ENCODE measurements around the gene TSFM.

DNA sequence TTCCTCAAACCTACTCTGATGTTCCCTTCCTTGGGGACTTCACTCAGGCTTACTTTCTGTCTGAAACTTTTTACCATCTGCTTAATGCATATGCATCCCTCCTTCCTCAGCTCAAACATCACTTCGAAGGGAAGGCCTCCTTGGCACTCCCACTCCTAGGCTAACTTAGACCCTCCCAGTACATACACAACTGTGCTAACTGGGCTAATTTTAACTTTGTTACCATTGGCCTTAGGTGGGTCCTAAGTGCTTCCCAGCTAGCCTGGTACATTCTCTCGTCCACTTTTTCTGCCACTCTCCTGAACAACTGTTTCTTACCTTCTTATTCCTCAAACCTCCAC lies 6.4 kb upstream of the TSFM start:
- no peak for TF ChIP-seq CEBPB (tag; IDR thresholded peaks at IDR 0.05)
- no peak for TF ChIP-seq CREBBP (IDR thresholded peaks at IDR 0.05; ENCODE audit: low read depth, low read length)
- no peak for TF ChIP-seq NFE2L1 (tag; IDR thresholded peaks at IDR 0.05; ENCODE audit: borderline replicate concordance, low read depth)
- no peak for TF ChIP-seq YY1 (IDR thresholded peaks at IDR 0.05; ENCODE audit: borderline replicate concordance in 1 of 3, control insufficient read depth in 1 of 3, extremely low read depth in 1 of 3, insufficient read depth in 3 of 3, insufficient read length in 1 of 3, insufficient replicate concordance in 2 of 3, low read depth in 1 of 3, low read length in 2 of 3)
- TF ChIP-seq TRIM24 (IDR thresholded peaks at IDR 0.05) = no peak
- TF ChIP-seq RAD51 (IDR thresholded peaks at IDR 0.05; ENCODE audit: borderline replicate concordance, low read depth) = no peak
- TF ChIP-seq, protein P1, sequence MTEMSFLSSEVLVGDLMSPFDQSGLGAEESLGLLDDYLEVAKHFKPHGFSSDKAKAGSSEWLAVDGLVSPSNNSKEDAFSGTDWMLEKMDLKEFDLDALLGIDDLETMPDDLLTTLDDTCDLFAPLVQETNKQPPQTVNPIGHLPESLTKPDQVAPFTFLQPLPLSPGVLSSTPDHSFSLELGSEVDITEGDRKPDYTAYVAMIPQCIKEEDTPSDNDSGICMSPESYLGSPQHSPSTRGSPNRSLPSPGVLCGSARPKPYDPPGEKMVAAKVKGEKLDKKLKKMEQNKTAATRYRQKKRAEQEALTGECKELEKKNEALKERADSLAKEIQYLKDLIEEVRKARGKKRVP (CRISPR knock-in tag; IDR thresholded peaks at IDR 0.05) = no peak
- TF ChIP-seq NRF1 (conservative IDR thresholded peaks at IDR 0.05 in 1 of 2, IDR thresholded peaks at IDR 0.05 in 1 of 2) = no peak
- TF ChIP-seq ZNF561 (CRISPR knock-in tag; conservative IDR thresholded peaks at IDR 0.05) = no peak

Data from K562 (cell line).